ENCODE measurements around the gene CAB39. TPM values are rescaled to one million over a fixed set of nuclear protein-coding genes. Genes with fewer than 3 reads are reported as not detected.

CAB39 gene
- total and polyA plus RNA-seq, 2 donors: 49.2 to 53.2 TPM

- 92% methylated on average over 7 of the region's 7 CpGs for WGBS
- peaks cover 7 to 44% of the 10 kb centered on the region in 2 donors for H3K27me3 ChIP-seq (ENCODE audit: control insufficient read depth in 2 of 2, insufficient read depth in 1 of 2, low read length in 1 of 2)
- H3K9me3 ChIP-seq (ENCODE audit: control insufficient read depth in 2 of 2, insufficient read depth in 1 of 2, low read length in 1 of 2): peaks cover 2 to 7% of the 10 kb centered on the region in 2 donors
Observed at GRCh38 chr2:230829959-230830358, 117.3 kb downstream of the CAB39 start.

GRCh38 chr2:230830428-230830827, 117.8 kb downstream of the CAB39 start:
- Histone ChIP-seq H3K36me3 (ENCODE audit: control insufficient read depth in 2 of 2, insufficient read depth in 2 of 2, low read length in 1 of 2) (no peaks in the 10 kb centered on the region), H3K27me3 (ENCODE audit: control insufficient read depth in 2 of 2, insufficient read depth in 1 of 2, low read length in 1 of 2) (peaks cover 7 to 44% of the 10 kb centered on the region in 2 donors), H3K4me3 (ENCODE audit: low read length in 2 of 2) (no peak overlapping the region), H3K27ac (ENCODE audit: low read depth in 1 of 2, low read length in 1 of 2) (no peak overlapping the region), H3K4me1 (ENCODE audit: control insufficient read depth in 2 of 2, insufficient read depth in 2 of 2, low read length in 2 of 2) (peaks cover 0 to 8% of the 10 kb centered on the region in 2 donors), H3K9me3 (ENCODE audit: control insufficient read depth in 2 of 2, insufficient read depth in 1 of 2, low read length in 1 of 2) (peaks cover 2 to 7% of the 10 kb centered on the region in 2 donors)
- DNase-seq (ENCODE audit: low read depth in 6 of 9, low spot score in 9 of 9): no peak
- WGBS: 81% methylated on average over 7 of the region's 7 CpGs

More at GRCh38 chr2:230829959-230830358, 117.3 kb downstream of the CAB39 start:
- Histone ChIP-seq H3K4me3 (ENCODE audit: low read length in 2 of 2) (no peak overlapping the region), H3K27ac (ENCODE audit: low read depth in 1 of 2, low read length in 1 of 2) (no peak overlapping the region), H3K36me3 (ENCODE audit: control insufficient read depth in 2 of 2, insufficient read depth in 2 of 2, low read length in 1 of 2) (no peaks in the 10 kb centered on the region), H3K4me1 (ENCODE audit: control insufficient read depth in 2 of 2, insufficient read depth in 2 of 2, low read length in 2 of 2) (peaks cover 0 to 8% of the 10 kb centered on the region in 2 donors)
- DNase-seq (ENCODE audit: low read depth in 6 of 9, low spot score in 9 of 9): no peak

- 16% methylated on average over 2 of the region's 2 CpGs for WGBS
- no peak overlapping the region for H3K27ac ChIP-seq (ENCODE audit: low read depth in 1 of 2, low read length in 1 of 2)
- no peak for DNase-seq (ENCODE audit: low read depth in 6 of 9, low spot score in 9 of 9)
- peaks cover 0 to 6% of the 10 kb centered on the region in 2 donors for H3K9me3 ChIP-seq (ENCODE audit: control insufficient read depth in 2 of 2, insufficient read depth in 1 of 2, low read length in 1 of 2)
- H3K27me3 ChIP-seq (ENCODE audit: control insufficient read depth in 2 of 2, insufficient read depth in 1 of 2, low read length in 1 of 2): peaks cover 0 to 2% of the 10 kb centered on the region in 2 donors
- no peak overlapping the region for H3K4me3 ChIP-seq (ENCODE audit: low read length in 2 of 2)
- H3K36me3 ChIP-seq (ENCODE audit: control insufficient read depth in 2 of 2, insufficient read depth in 2 of 2, low read length in 1 of 2): no peaks in the 10 kb centered on the region
- H3K4me1 ChIP-seq (ENCODE audit: control insufficient read depth in 2 of 2, insufficient read depth in 2 of 2, low read length in 2 of 2): no peaks in the 10 kb centered on the region
Observed at GRCh38 chr2:230840301-230840700, 127.7 kb downstream of the CAB39 start.

- Histone ChIP-seq H3K4me1 (ENCODE audit: control insufficient read depth in 2 of 2, insufficient read depth in 2 of 2, low read length in 2 of 2) (no peaks in the 10 kb centered on the region), H3K36me3 (ENCODE audit: control insufficient read depth in 2 of 2, insufficient read depth in 2 of 2, low read length in 1 of 2) (no peaks in the 10 kb centered on the region), H3K9me3 (ENCODE audit: control insufficient read depth in 2 of 2, insufficient read depth in 1 of 2, low read length in 1 of 2) (peaks cover 2 to 10% of the 10 kb centered on the region in 2 donors), H3K4me3 (ENCODE audit: low read length in 2 of 2) (no peak overlapping the region), H3K27me3 (ENCODE audit: control insufficient read depth in 2 of 2, insufficient read depth in 1 of 2, low read length in 1 of 2) (peaks cover 0 to 10% of the 10 kb centered on the region in 2 donors), H3K27ac (ENCODE audit: low read depth in 1 of 2, low read length in 1 of 2) (no peak overlapping the region)
- DNase-seq (ENCODE audit: low read depth in 6 of 9, low spot score in 9 of 9): no peak
- WGBS: 74% methylated on average over 6 of the region's 6 CpGs
Observed at GRCh38 chr2:230842473-230842872, 129.8 kb downstream of the CAB39 start.

DNA sequence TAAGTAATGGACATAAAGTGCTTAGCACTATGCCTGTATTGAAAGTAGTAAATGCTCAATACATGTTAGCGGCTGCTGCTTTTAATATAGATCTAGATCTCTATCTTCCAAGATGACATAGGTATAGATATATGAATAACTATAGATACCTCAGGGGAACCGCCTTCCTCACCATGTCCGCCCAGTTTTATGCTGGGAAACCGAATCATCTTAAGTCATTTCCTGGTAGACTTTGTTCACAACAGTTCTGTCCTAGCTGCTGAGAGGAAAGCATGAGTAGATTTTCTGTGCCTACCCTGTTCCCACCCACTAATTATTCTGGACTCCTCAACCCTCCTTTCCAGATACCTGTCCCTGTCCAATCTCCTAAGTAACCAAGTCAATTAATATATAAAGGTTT, 130.5 kb downstream of the CAB39 start:
- Histone ChIP-seq H3K4me1 (ENCODE audit: control insufficient read depth in 2 of 2, insufficient read depth in 2 of 2, low read length in 2 of 2) (peaks cover 0 to 2% of the 10 kb centered on the region in 2 donors), H3K36me3 (ENCODE audit: control insufficient read depth in 2 of 2, insufficient read depth in 2 of 2, low read length in 1 of 2) (no peaks in the 10 kb centered on the region), H3K9me3 (ENCODE audit: control insufficient read depth in 2 of 2, insufficient read depth in 1 of 2, low read length in 1 of 2) (peaks cover 2 to 10% of the 10 kb centered on the region in 2 donors), H3K27ac (ENCODE audit: low read depth in 1 of 2, low read length in 1 of 2) (no peak overlapping the region), H3K4me3 (ENCODE audit: low read length in 2 of 2) (no peak overlapping the region), H3K27me3 (ENCODE audit: control insufficient read depth in 2 of 2, insufficient read depth in 1 of 2, low read length in 1 of 2) (peaks cover 1 to 16% of the 10 kb centered on the region in 2 donors)
- 92% methylated on average over 4 of the region's 4 CpGs for WGBS
- DNase-seq (ENCODE audit: low read depth in 6 of 9, low spot score in 9 of 9): no peak

GRCh38 chr2:230846360-230846759, 133.7 kb downstream of the CAB39 start:
- Histone ChIP-seq H3K27me3 (ENCODE audit: control insufficient read depth in 2 of 2, insufficient read depth in 1 of 2, low read length in 1 of 2) (peaks cover 2 to 30% of the 10 kb centered on the region in 2 donors), H3K27ac (ENCODE audit: low read depth in 1 of 2, low read length in 1 of 2) (no peak overlapping the region), H3K4me3 (ENCODE audit: low read length in 2 of 2) (no peak overlapping the region), H3K4me1 (ENCODE audit: control insufficient read depth in 2 of 2, insufficient read depth in 2 of 2, low read length in 2 of 2) (peaks cover 0 to 2% of the 10 kb centered on the region in 2 donors), H3K36me3 (ENCODE audit: control insufficient read depth in 2 of 2, insufficient read depth in 2 of 2, low read length in 1 of 2) (no peaks in the 10 kb centered on the region), H3K9me3 (ENCODE audit: control insufficient read depth in 2 of 2, insufficient read depth in 1 of 2, low read length in 1 of 2) (peaks cover 2 to 12% of the 10 kb centered on the region in 2 donors)
- 95% methylated on average over 6 of the region's 6 CpGs for WGBS
- DNase-seq (ENCODE audit: low read depth in 6 of 9, low spot score in 9 of 9): no peak

GRCh38 chr2:230847883-230848388, 135.3 kb downstream of the CAB39 start:
- H3K4me3 ChIP-seq (ENCODE audit: low read length in 2 of 2): no peak overlapping the region
- DNase-seq (ENCODE audit: low read depth in 6 of 9, low spot score in 9 of 9): peak in 7 of 9 donors; percentile 62 to 89 (median 79)
- no peaks in the 10 kb centered on the region for H3K36me3 ChIP-seq (ENCODE audit: control insufficient read depth in 2 of 2, insufficient read depth in 2 of 2, low read length in 1 of 2)
- peaks cover 0 to 2% of the 10 kb centered on the region in 2 donors for H3K4me1 ChIP-seq (ENCODE audit: control insufficient read depth in 2 of 2, insufficient read depth in 2 of 2, low read length in 2 of 2)
- H3K27me3 ChIP-seq (ENCODE audit: control insufficient read depth in 2 of 2, insufficient read depth in 1 of 2, low read length in 1 of 2): peaks cover 2 to 31% of the 10 kb centered on the region in 2 donors
- WGBS: 20% methylated on average over 32 of the region's 32 CpGs
- no peak overlapping the region for H3K27ac ChIP-seq (ENCODE audit: low read depth in 1 of 2, low read length in 1 of 2)
- peaks cover 2 to 12% of the 10 kb centered on the region in 2 donors for H3K9me3 ChIP-seq (ENCODE audit: control insufficient read depth in 2 of 2, insufficient read depth in 1 of 2, low read length in 1 of 2)

DNA sequence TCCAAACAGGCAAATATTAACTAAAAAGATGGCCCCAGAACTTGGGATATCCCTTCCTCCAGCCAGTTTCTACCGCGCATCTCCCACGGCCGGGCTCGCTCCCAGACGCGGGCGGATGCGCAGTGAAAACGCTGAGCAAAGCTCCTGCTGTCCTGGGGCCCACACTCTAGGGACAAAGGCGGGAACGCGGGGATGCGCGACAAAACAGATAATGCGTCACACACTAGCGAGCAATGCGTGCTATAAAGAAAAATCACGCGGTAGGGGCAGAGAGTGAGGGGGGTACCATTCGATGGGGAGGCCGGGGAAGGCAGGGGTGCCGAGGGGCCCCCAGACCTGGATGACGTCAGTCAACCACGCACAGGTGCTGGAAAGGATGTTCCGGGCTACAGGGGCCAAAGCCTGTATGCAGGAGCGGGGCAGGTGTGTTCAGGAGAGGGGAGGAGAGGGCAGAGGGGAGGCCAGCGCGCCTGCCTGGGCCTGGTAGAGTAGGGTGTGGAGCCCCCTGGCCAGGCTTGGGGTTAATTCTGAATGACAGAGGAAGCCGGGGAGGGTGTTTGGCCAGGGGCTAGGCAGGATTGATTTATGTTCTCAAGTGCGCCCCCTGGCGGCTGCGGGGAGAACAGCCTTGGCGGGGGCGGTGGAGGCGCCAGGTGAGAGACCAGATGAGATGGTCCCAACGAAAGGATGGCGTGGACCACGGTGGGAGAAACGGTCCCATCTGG, 137.2 kb downstream of the CAB39 start:
- Histone ChIP-seq H3K36me3 (ENCODE audit: control insufficient read depth in 2 of 2, insufficient read depth in 2 of 2, low read length in 1 of 2) (no peaks in the 10 kb centered on the region), H3K4me3 (ENCODE audit: low read length in 2 of 2) (no peak overlapping the region), H3K27me3 (ENCODE audit: control insufficient read depth in 2 of 2, insufficient read depth in 1 of 2, low read length in 1 of 2) (peaks cover 2 to 35% of the 10 kb centered on the region in 2 donors), H3K4me1 (ENCODE audit: control insufficient read depth in 2 of 2, insufficient read depth in 2 of 2, low read length in 2 of 2) (peaks cover 0 to 2% of the 10 kb centered on the region in 2 donors), H3K27ac (ENCODE audit: low read depth in 1 of 2, low read length in 1 of 2) (no peak overlapping the region), H3K9me3 (ENCODE audit: control insufficient read depth in 2 of 2, insufficient read depth in 1 of 2, low read length in 1 of 2) (peaks cover 2 to 12% of the 10 kb centered on the region in 2 donors)
- DNase-seq (ENCODE audit: low read depth in 6 of 9, low spot score in 9 of 9): peak in 2 of 9 donors; percentile 68 to 69
- 70% methylated on average over 40 of the region's 40 CpGs for WGBS

DNA sequence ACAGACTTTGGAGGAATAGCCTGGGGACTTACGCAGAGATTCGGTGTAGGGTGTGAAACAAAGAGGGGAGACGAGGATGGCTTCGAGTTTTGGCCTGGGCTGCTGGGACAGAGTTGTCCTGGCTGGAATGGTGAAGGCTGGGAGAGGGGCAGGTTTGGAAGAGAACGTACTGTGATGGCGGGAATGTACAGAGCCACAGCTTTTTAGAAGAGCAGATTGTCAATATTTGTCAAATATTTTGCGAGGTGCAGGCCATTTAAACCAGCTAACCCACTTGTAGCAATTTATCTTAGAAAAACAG, 137.7 kb downstream of the CAB39 start:
- 84% methylated on average over 7 of the region's 7 CpGs for WGBS
- H3K4me3 ChIP-seq (ENCODE audit: low read length in 2 of 2): no peak overlapping the region
- H3K27me3 ChIP-seq (ENCODE audit: control insufficient read depth in 2 of 2, insufficient read depth in 1 of 2, low read length in 1 of 2): peaks cover 2 to 35% of the 10 kb centered on the region in 2 donors
- peaks cover 2 to 12% of the 10 kb centered on the region in 2 donors for H3K9me3 ChIP-seq (ENCODE audit: control insufficient read depth in 2 of 2, insufficient read depth in 1 of 2, low read length in 1 of 2)
- H3K36me3 ChIP-seq (ENCODE audit: control insufficient read depth in 2 of 2, insufficient read depth in 2 of 2, low read length in 1 of 2): no peaks in the 10 kb centered on the region
- peaks cover 0 to 2% of the 10 kb centered on the region in 2 donors for H3K4me1 ChIP-seq (ENCODE audit: control insufficient read depth in 2 of 2, insufficient read depth in 2 of 2, low read length in 2 of 2)
- DNase-seq (ENCODE audit: low read depth in 6 of 9, low spot score in 9 of 9): no peak
- H3K27ac ChIP-seq (ENCODE audit: low read depth in 1 of 2, low read length in 1 of 2): no peak overlapping the region

Data from thymus (tissue), 11 donors.